K562 (cell line): ENCODE results near the gene S1PR1. TPM values are rescaled to one million over a fixed set of nuclear protein-coding genes. Genes with fewer than 3 reads are reported as not detected.

ENCODE experiments used
- ATAC-seq: fragments of 200-7000 bp; cut with Tn5 transposase; 3 replicates; pipeline ENCODE4 v1.9.1; 2020; ENCODE audit warnings: moderate library complexity
- BruUV-seq: library from RNA; stranded (reverse); fragments of 400-500 nt; replicated peaks from 2 replicates; lab custom pipeline; 2021; lab: Mats Ljungman, UMichigan
- CTCF ChIA-PET: fragments of 300-600 bp; formaldehyde crosslinking; extraction: SDS; loops from one replicate; lab custom pipeline; 2021; ENCODE audit warnings: low intra/inter-chr PET ratio; lab: Yijun Ruan, JAX
- POLR2A ChIA-PET: fragments of 300-600, 350-650 bp; sonication (Branson Sonifier 250); formaldehyde crosslinking; extraction: SDS; loops from one replicate; lab custom pipeline; 2021; ENCODE audit warnings: antibody characterized with exemption, inconsistent platforms; lab: Yijun Ruan, JAX
- DNase-seq, 4 experiments: peaks; one replicate each; pipeline versions ENCODE4 v3.0.0 to v3.0.0-alpha.2; 2011 to 2018; ENCODE audit warnings: low spot score in 3 of 4, mixed read lengths in 3 of 4; ENCODE audit errors: extremely low read depth in 1 of 4
- FAIRE-seq: peaks from 2 replicates; lab custom pipeline; 2011; peaks lifted over from hg19 to GRCh38; lab: Jason Lieb, UNC
- H2AFZ ChIP-seq: 2 replicates; pipeline ENCODE4 v1.6.0; 2011; ENCODE audit warnings: low read depth, low read length, control low read depth, inconsistent platforms
- H3K27ac ChIP-seq: fragments of 200-600 bp; 3 replicates; pipeline ENCODE4 v1.8.0; 2011; ENCODE audit warnings: low read depth, mild to moderate bottlenecking, control low read depth, inconsistent platforms, low read length, moderate library complexity, mixed read lengths; ENCODE audit errors: extremely low read depth
- H3K27me3 ChIP-seq, 2 experiments: fragments of 300-600 bp in 1 of 2; 2 replicates in 1 of 2; 3 replicates in 1 of 2; pipeline versions ENCODE4 v1.6.0 to v1.8.0; 2011; ENCODE audit warnings: inconsistent platforms in 2 of 2, low read length in 2 of 2, mild to moderate bottlenecking in 1 of 2, mixed read lengths in 1 of 2, moderate library complexity in 1 of 2; ENCODE audit not compliant: control insufficient read depth in 2 of 2, insufficient read depth in 2 of 2
- H3K36me3 ChIP-seq: fragments of 300-600 bp; 3 replicates; pipeline ENCODE4 v1.8.0; 2011; ENCODE audit warnings: mild to moderate bottlenecking, low read length, inconsistent platforms; ENCODE audit not compliant: control insufficient read depth, insufficient read depth
- H3K4me1 ChIP-seq, 2 experiments: fragments of 200-600 bp in 1 of 2; replicated peaks in 1 of 2; 2 replicates in 1 of 2; 3 replicates in 1 of 2; pipeline versions ENCODE4 v1.5.1 to v1.8.0; 2011; ENCODE audit warnings: inconsistent platforms in 2 of 2, low read length in 2 of 2, mild to moderate bottlenecking in 1 of 2, mixed read lengths in 1 of 2, moderate library complexity in 1 of 2; ENCODE audit not compliant: control insufficient read depth in 2 of 2, insufficient read depth in 2 of 2
- H3K4me2 ChIP-seq: 2 replicates; pipeline ENCODE4 v1.6.1; 2011; ENCODE audit warnings: low read length, control low read depth, inconsistent platforms, mixed read lengths; ENCODE audit not compliant: insufficient read depth
- H3K4me3 ChIP-seq: fragments of 200-600 bp; sonication (generic), shearing (Covaris generic); 2 replicates; pipeline ENCODE4 v1.5.1; 2016; ENCODE audit warnings: control low read depth, inconsistent platforms
- H3K79me2 ChIP-seq: fragments of 200-600 bp; 3 replicates; pipeline ENCODE4 v1.8.0; 2011; ENCODE audit warnings: low read length, inconsistent platforms; ENCODE audit not compliant: control insufficient read depth, insufficient read depth
- H3K9ac ChIP-seq, 2 experiments: 2 replicates each; pipeline versions ENCODE4 v1.6.0 to v1.6.1; 2011; ENCODE audit warnings: low read depth in 2 of 2, low read length in 2 of 2, control low read depth in 1 of 2, inconsistent platforms in 1 of 2, mild to moderate bottlenecking in 1 of 2, mixed read lengths in 1 of 2; ENCODE audit not compliant: insufficient read depth in 1 of 2
- H3K9me1 ChIP-seq: one replicate; pipeline ENCODE4 v1.6.0; 2011; ENCODE audit warnings: inconsistent platforms, mild to moderate bottlenecking, low read length, moderate library complexity; ENCODE audit not compliant: control insufficient read depth, insufficient read depth
- H3K9me3 ChIP-seq: replicated peaks from 2 replicates; pipeline ENCODE4 v1.5.1; 2011; ENCODE audit warnings: low read depth, low read length, inconsistent platforms; ENCODE audit not compliant: control insufficient read depth, insufficient read depth
- H4K20me1 ChIP-seq: replicated peaks from 2 replicates; pipeline ENCODE4 v1.6.1; 2011; ENCODE audit warnings: low read length, inconsistent platforms, mixed read lengths; ENCODE audit not compliant: control insufficient read depth, insufficient read depth
- GATAD2A ChIP-seq: fragments of 450-650 bp; IDR thresholded peaks from 2 replicates; pipeline ENCODE4 v1.6.1; 2017
- MAZ ChIP-seq, 2 experiments: fragments of 450-650 bp in 1 of 2; sonication (generic) in 1 of 2; formaldehyde crosslinking; IDR thresholded peaks in 1 of 2; conservative IDR thresholded peaks in 1 of 2; 2 replicates each; pipeline versions ENCODE4 v1.4.0 to v1.5.0; 2020; ENCODE audit warnings: mild to moderate bottlenecking in 1 of 2, missing genetic modification reagents in 1 of 2
- MEF2D ChIP-seq: conservative IDR thresholded peaks from 2 replicates; pipeline ENCODE4 v1.6.1; 2016; ENCODE audit warnings: low read depth, missing genetic modification characterization, missing compliant biosample characterization
- NCOA2 ChIP-seq, 2 experiments: fragments of 450-650 bp; IDR thresholded peaks; 2 replicates each; pipeline ENCODE4 v1.6.1; 2018; ENCODE audit warnings: mild to moderate bottlenecking in 2 of 2, moderate library complexity in 1 of 2; ENCODE audit not compliant: partially characterized antibody in 2 of 2
- RFX5 ChIP-seq: IDR thresholded peaks from 2 replicates; pipeline ENCODE4 v1.6.1; 2011; ENCODE audit warnings: low read depth, mild to moderate bottlenecking, improper control_type of control experiment, low read length
- SRF ChIP-seq, 2 experiments: fragments of 250-450, 450-650 bp in 1 of 2; sonication (Bioruptor Pico) in 1 of 2; sonication (generic) in 1 of 2; formaldehyde crosslinking; IDR thresholded peaks; 2 replicates each; pipeline versions ENCODE4 v1.5.0 to v1.5.1; 2020 to 2022; ENCODE audit warnings: mild to moderate bottlenecking in 1 of 2, missing genetic modification reagents in 1 of 2
- ZNF551 ChIP-seq: fragments of 250-450 bp; sonication (Bioruptor Pico); IDR thresholded peaks from 2 replicates; pipeline ENCODE4 v1.5.0; 2021; ENCODE audit warnings: mild to moderate bottlenecking, moderate library complexity
- ZNF780A ChIP-seq: fragments of 250-450 bp; sonication (Bioruptor Pico); IDR thresholded peaks from 2 replicates; pipeline ENCODE4 v1.5.0; 2021; ENCODE audit warnings: mild to moderate bottlenecking
- ZSCAN32 ChIP-seq: fragments of 450-650 bp; formaldehyde crosslinking; IDR thresholded peaks from 2 replicates; pipeline ENCODE4 v1.4.0; 2020; ENCODE audit warnings: mild to moderate bottlenecking, moderate library complexity
- WGBS: fragments of 100-300 bp; shearing (Covaris generic); methylation state at CpG from one replicate; pipeline ENCODE4 v1.1.6; 2016; ENCODE audit warnings: low coverage, mixed read lengths; ENCODE audit not compliant: insufficient coverage; ENCODE audit errors: missing lambda C conversion rate; 5-methylcytosine and 5-hydroxymethylcytosine counted together
- in situ Hi-C: fragments of 300-500 bp; cut with MboI; formaldehyde crosslinking; loops from 4 replicates; pipeline ENCODE4 v1.15.0; 2018; ENCODE audit warnings: inconsistent platforms, mixed read lengths
- intact Hi-C: fragments of 100-400 bp; cut with micrococcal nuclease; formaldehyde crosslinking; loops from 2 replicates; pipeline ENCODE4 v1.14.2; 2022
- polyA plus RNA-seq, 8 experiments: library from polyadenylated mRNA; depleted of rRNA in 4 of 8; stranded (reverse) in 5 of 8; unstranded in 3 of 8; fragments of >200 nt; fragmentation: Nextera tagmentation in 2 of 8; fragmentation: Illumina TruSeq in 1 of 8; extraction: Ambion mirVana in 2 of 8; extraction: Trizol in 1 of 8; gene quantifications; 2 replicates each; pipeline versions ENCODE4 v1.2.1 to v1.2.3, GENCODE V29; 2011 to 2014; ENCODE audit warnings: inconsistent platforms in 1 of 8, missing spikeins in 1 of 8
- total RNA-seq, 7 experiments: library from RNA; depleted of rRNA in 6 of 7; stranded (reverse); fragments of >200 nt in 6 of 7; fragmentation: Illumina TruSeq in 2 of 7; extraction: Trizol in 2 of 7; gene quantifications; 2 replicates each; pipeline versions ENCODE4 v1.2.1 to v1.2.3, GENCODE V29; 2011 to 2021; ENCODE audit warnings: low replicate concordance in 1 of 7
- TF ChIP-seq, protein P1 (sequence below): fragments of 150-350 bp; IDR thresholded peaks from 2 replicates; pipeline ENCODE4 v1.6.1; 2014; ENCODE audit warnings: low read depth, mild to moderate bottlenecking, low read length, borderline replicate concordance

Gene S1PR1
- total and polyA plus RNA-seq, 9 of the 15 experiments (the other 6 are each of a cell fraction or from before 2014, with no cell fraction given): 0.22 to 1.2 (median 0.43) TPM

DNA sequence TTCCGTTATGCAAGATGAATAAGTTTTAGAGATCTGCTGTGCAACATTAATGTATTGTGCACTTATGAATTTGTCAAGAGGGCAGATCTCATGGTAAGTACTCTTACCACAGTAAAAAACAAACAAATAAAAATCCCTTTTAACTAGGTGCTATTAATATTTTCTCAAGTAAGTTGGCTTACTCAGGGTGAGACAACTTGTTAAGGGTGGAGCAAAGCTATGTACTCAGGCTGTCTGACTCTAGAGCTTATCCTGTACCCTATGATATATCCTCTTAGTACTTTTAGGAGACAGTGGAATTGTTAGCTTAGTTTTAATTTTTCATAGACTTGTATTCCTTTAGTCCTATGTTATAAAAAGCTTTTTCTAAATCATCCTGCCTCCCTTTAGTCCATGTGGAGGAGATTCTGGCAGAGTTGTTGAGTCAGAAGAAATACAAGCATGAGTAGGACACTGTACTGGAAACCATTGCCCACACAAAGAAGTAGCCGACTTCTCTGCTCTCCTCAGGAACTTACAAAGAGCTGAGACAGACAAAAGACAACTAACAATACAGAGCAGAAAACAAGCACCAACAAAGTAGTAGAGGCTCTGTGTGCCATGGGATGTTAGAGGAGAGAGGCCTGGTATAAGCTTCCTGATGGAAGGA is 49.2 kb downstream of the S1PR1 start:
- ATAC-seq (no peak), DNase-seq (no peak), FAIRE-seq (no peak)
- in situ Hi-C loops (loop anchor here (5.0 to 10.0 kb wide), 3 partner anchors 49 to 369 kb away; partner anchors contain the start of gene S1PR1), intact Hi-C loops (loop anchor here (10.0 kb wide), 1 partner anchor 261 kb away; the partner anchor contains the start of gene DPH5)
- Histone ChIP-seq H3K36me3 (no peaks in the 10 kb centered on the region), H3K4me3 (no peak overlapping the region), H4K20me1 (0 out of 2 replicates have a peak, but pooled peaks cover 4% of the 10 kb centered on the region), H3K4me2 (no peak overlapping the region), H3K4me1 (peaks cover 9 to 23% of the 10 kb centered on the region in 2 experiments), H3K9ac (no peak overlapping the region), H3K9me1 (no peaks in the 10 kb centered on the region), H3K27me3 (no peaks in the 10 kb centered on the region; a peak in 1 of 5 replicates), H3K27ac (no peak overlapping the region), H3K9me3 (no peaks in the 10 kb centered on the region), H3K79me2 (no peaks in the 10 kb centered on the region), H2AFZ (no peak overlapping the region)
- POLR2A ChIA-PET: no interaction called here
- CTCF ChIA-PET: no interaction called here
- no TSS peak for BruUV-seq
- WGBS: 67% methylated on average over 2 of the region's 2 CpGs
- TF ChIP-seq ZNF780A (CRISPR knock-in tag): no peak
- no peak for TF ChIP-seq ZSCAN32 (CRISPR knock-in tag)
- no peak for TF ChIP-seq MAZ (CRISPR knock-in tag; conservative IDR thresholded peaks at IDR 0.05 in 1 of 2, IDR thresholded peaks at IDR 0.05 in 1 of 2)
- TF ChIP-seq, protein P1, sequence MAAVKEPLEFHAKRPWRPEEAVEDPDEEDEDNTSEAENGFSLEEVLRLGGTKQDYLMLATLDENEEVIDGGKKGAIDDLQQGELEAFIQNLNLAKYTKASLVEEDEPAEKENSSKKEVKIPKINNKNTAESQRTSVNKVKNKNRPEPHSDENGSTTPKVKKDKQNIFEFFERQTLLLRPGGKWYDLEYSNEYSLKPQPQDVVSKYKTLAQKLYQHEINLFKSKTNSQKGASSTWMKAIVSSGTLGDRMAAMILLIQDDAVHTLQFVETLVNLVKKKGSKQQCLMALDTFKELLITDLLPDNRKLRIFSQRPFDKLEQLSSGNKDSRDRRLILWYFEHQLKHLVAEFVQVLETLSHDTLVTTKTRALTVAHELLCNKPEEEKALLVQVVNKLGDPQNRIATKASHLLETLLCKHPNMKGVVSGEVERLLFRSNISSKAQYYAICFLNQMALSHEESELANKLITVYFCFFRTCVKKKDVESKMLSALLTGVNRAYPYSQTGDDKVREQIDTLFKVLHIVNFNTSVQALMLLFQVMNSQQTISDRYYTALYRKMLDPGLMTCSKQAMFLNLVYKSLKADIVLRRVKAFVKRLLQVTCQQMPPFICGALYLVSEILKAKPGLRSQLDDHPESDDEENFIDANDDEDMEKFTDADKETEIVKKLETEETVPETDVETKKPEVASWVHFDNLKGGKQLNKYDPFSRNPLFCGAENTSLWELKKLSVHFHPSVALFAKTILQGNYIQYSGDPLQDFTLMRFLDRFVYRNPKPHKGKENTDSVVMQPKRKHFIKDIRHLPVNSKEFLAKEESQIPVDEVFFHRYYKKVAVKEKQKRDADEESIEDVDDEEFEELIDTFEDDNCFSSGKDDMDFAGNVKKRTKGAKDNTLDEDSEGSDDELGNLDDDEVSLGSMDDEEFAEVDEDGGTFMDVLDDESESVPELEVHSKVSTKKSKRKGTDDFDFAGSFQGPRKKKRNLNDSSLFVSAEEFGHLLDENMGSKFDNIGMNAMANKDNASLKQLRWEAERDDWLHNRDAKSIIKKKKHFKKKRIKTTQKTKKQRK: no peak
- TF ChIP-seq ZNF551: no peak
- no peak for TF ChIP-seq SRF (CRISPR knock-in tag; IDR thresholded peaks at IDR 0.05)
- no peak for TF ChIP-seq MEF2D
- TF ChIP-seq GATAD2A: no peak
- TF ChIP-seq NCOA2 (IDR thresholded peaks at IDR 0.05; ENCODE audit: partially characterized antibody in 2 of 2): no peak
- TF ChIP-seq RFX5: no peak
